HepG2 (cell line): Measurements from ENCODE around the gene UNC5B. TPM values are rescaled to one million over a fixed set of nuclear protein-coding genes. Genes with fewer than 3 reads are reported as not detected.
A peak's percentile ranks its signal among the peaks of the same experiment; 100 is the strongest.

Source experiments
- CHD2 ChIP-seq: IDR thresholded peaks from 2 replicates; pipeline ENCODE4 v1.6.1; 2011; ENCODE audit warnings: low read depth, low read length, improper control_type of control experiment
- CTCF ChIP-seq: sonication (generic); formaldehyde crosslinking; IDR thresholded peaks from 2 replicates; pipeline ENCODE4 v1.5.0; 2020; ENCODE audit warnings: mild to moderate bottlenecking, missing genetic modification reagents, moderate library complexity
- MTF2 ChIP-seq: sonication (generic); formaldehyde crosslinking; IDR thresholded peaks from 2 replicates; pipeline ENCODE4 v1.5.0; 2020; ENCODE audit warnings: missing genetic modification reagents, borderline replicate concordance
- PBX2 ChIP-seq: IDR thresholded peaks from 2 replicates; pipeline ENCODE4 v1.6.1; 2016; ENCODE audit warnings: control low read depth
- SKI ChIP-seq: fragments of 450-650 bp; IDR thresholded peaks from one replicate; pipeline ENCODE4 v1.6.1; 2018; ENCODE audit warnings: mild to moderate bottlenecking; ENCODE audit not compliant: partially characterized antibody
- SP4 ChIP-seq: sonication (generic); formaldehyde crosslinking; IDR thresholded peaks from 2 replicates; pipeline ENCODE4 v1.8.1; 2023; ENCODE audit warnings: mild to moderate bottlenecking, missing genetic modification reagents
- UBTF ChIP-seq: sonication (generic); formaldehyde crosslinking; IDR thresholded peaks from 2 replicates; pipeline ENCODE4 v1.4.0; 2020; ENCODE audit warnings: mild to moderate bottlenecking, missing genetic modification reagents
- XBP1 ChIP-seq: sonication (generic); formaldehyde crosslinking; IDR thresholded peaks from 2 replicates; pipeline ENCODE4 v1.5.0; 2020; ENCODE audit warnings: missing genetic modification reagents
- XRCC5 ChIP-seq: fragments of 200-400 bp; formaldehyde crosslinking; optimal IDR thresholded peaks from 2 replicates; pipeline ENCODE3; 2017; ENCODE audit warnings: mild to moderate bottlenecking, low read length
- ZNF142 ChIP-seq: sonication (generic); formaldehyde crosslinking; IDR thresholded peaks from 2 replicates; pipeline ENCODE4 v1.4.0; 2020; ENCODE audit warnings: missing genetic modification reagents
- ZNF281 ChIP-seq: sonication (generic); formaldehyde crosslinking; IDR thresholded peaks from 2 replicates; pipeline ENCODE4 v1.4.0; 2020; ENCODE audit warnings: missing genetic modification reagents, borderline replicate concordance
- ZNF639 ChIP-seq: conservative IDR thresholded peaks from 2 replicates; pipeline ENCODE4 v1.6.1; 2018; ENCODE audit warnings: missing genetic modification reagents
- polyA plus RNA-seq, 8 experiments: library from polyadenylated mRNA; depleted of rRNA in 3 of 8; stranded (reverse) in 7 of 8; unstranded in 1 of 8; fragments of >200 nt; fragmentation: Illumina TruSeq in 4 of 8; extraction: Trizol in 4 of 8; gene quantifications; 2 replicates each; pipeline versions ENCODE4 v1.2.1 to v1.2.3, GENCODE V29; 2011 to 2016; ENCODE audit warnings: low read depth in 4 of 8, missing spikeins in 1 of 8, mixed read lengths in 1 of 8; ENCODE audit not compliant: insufficient read depth in 1 of 8
- total RNA-seq, 5 experiments: library from RNA; depleted of rRNA; stranded (reverse); fragments of >200 nt; fragmentation: Illumina TruSeq; extraction: Trizol; gene quantifications; 2 replicates each; pipeline ENCODE4 v1.2.3, GENCODE V29; 2016; ENCODE audit warnings: low read depth in 1 of 5

The UNC5B gene
- total and polyA plus RNA-seq, 2 of the 13 experiments (the other 11 are each of a cell fraction or from before 2014, with no cell fraction given) = 0.07 TPM

GRCh38 chr10:71212318-71213126, at the start of gene UNC5B (continued):
- no peak for TF ChIP-seq ZNF142 (CRISPR knock-in tag)
- TF ChIP-seq UBTF (CRISPR knock-in tag) = peak; percentile 79; the same call in 1 of the 2 replicates
- TF ChIP-seq XRCC5 = peak; percentile 67
- TF ChIP-seq XBP1 (CRISPR knock-in tag) = no peak
- peak; percentile 65; the same call in 1 of the 2 replicates for TF ChIP-seq SP4 (CRISPR knock-in tag)
- TF ChIP-seq SKI = peak; percentile 29
- TF ChIP-seq PBX2 (CRISPR knock-in tag) = no peak
- no peak for TF ChIP-seq ZNF639 (CRISPR knock-in tag)
- no peak for TF ChIP-seq ZNF281 (CRISPR knock-in tag)
- TF ChIP-seq CHD2 = peak; percentile 70
- TF ChIP-seq CTCF (CRISPR knock-in tag) = peak; percentile 16; the same call in 1 of the 2 replicates
- TF ChIP-seq MTF2 = peak; percentile 77; the same call in 1 of the 2 replicates
